NCI-H1436 treated with DMSO at 0.1 percent for 48 hours (cell line): ENCODE results near the gene WBP11.

Experiments used
- DNase-seq: peaks from one replicate; lab custom pipeline; 2025; lab: John Stamatoyannopoulos, UW

The WBP11 gene

GRCh38 chr12:14824012-14824634, 20.8 kb upstream of the WBP11 start:
- no peak for DNase-seq

GRCh38 chr12:14814014-14814413, 10.7 kb upstream of the WBP11 start, which contains the start of gene SMCO3:
Gene SMCO3, minus strand, starts transcription at chr12:14814182. Its CDS starts 7,502 bp downstream, at chr12:14806680.
- no peak for DNase-seq

GRCh38 chr12:14811486-14811885, 8.2 kb upstream of the WBP11 start:
- no peak for DNase-seq

GRCh38 chr12:14810953-14811483, 7.7 kb upstream of the WBP11 start:
- no peak for DNase-seq

- no peak for DNase-seq
These were observed 7.1 kb upstream of the WBP11 start for GRCh38 chr12:14810167-14810952.

GRCh38 chr12:14803830-14804160, 517 bp upstream of the WBP11 start:
- no peak for DNase-seq

- no peak for DNase-seq
These were observed 612 bp downstream of the WBP11 start for GRCh38 chr12:14802721-14803010.

GRCh38 chr12:14802247-14802646, 1.0 kb downstream of the WBP11 start:
- DNase-seq, result no peak

GRCh38 chr12:14795028-14795448, 8.2 kb downstream of the WBP11 start:
- DNase-seq, result no peak

GRCh38 chr12:14785568-14785967, 17.7 kb downstream of the WBP11 start:
- no peak for DNase-seq

- no peak for DNase-seq
These were observed 18.8 kb downstream of the WBP11 start for GRCh38 chr12:14784471-14784870.

- DNase-seq, result no peak
These were observed 20.5 kb downstream of the WBP11 start for GRCh38 chr12:14782756-14783155.

- DNase-seq, result no peak
These were observed 21.7 kb downstream of the WBP11 start for GRCh38 chr12:14781563-14781962.

GRCh38 chr12:14780859-14781258, 22.4 kb downstream of the WBP11 start:
- no peak for DNase-seq

- no peak for DNase-seq
These were observed 23.4 kb downstream of the WBP11 start for GRCh38 chr12:14779834-14780233.

GRCh38 chr12:14777271-14777670, 26.0 kb downstream of the WBP11 start:
- DNase-seq, result no peak

- DNase-seq, result no peak
These were observed 26.9 kb downstream of the WBP11 start for GRCh38 chr12:14776236-14776961.

- no peak for DNase-seq
These were observed 27.7 kb downstream of the WBP11 start for GRCh38 chr12:14775636-14775980.

GRCh38 chr12:14774906-14775635, 28.2 kb downstream of the WBP11 start:
- DNase-seq, result no peak

- DNase-seq, result no peak
These were observed 29.0 kb downstream of the WBP11 start for GRCh38 chr12:14774074-14774905.

- DNase-seq, result no peak
These were observed 29.6 kb downstream of the WBP11 start for GRCh38 chr12:14773685-14774073.

- DNase-seq, result no peak
These were observed 30.3 kb downstream of the WBP11 start for GRCh38 chr12:14772946-14773345.
